ENCODE data around the gene CARD14. TPM values are rescaled to one million over a fixed set of nuclear protein-coding genes. Genes with fewer than 3 reads are reported as not detected.
A peak's percentile ranks its signal among the peaks of the same experiment; 100 is the strongest.

The CARD14 gene
- total RNA-seq, 1 donor from 2014 or later = not detected

GRCh38 chr17:80218391-80218790, 48.6 kb downstream of the CARD14 start:
- DNase-seq (ENCODE audit: low read depth) = no peak
- Histone ChIP-seq H3K27me3 (ENCODE audit: control insufficient read depth, insufficient read depth, low read length) (no peaks in the 10 kb centered on the region), H3K36me3 (ENCODE audit: control insufficient read depth, insufficient read depth, low read length) (peaks cover 2% of the 10 kb centered on the region), H3K4me3 (ENCODE audit: low read depth, low read length) (no peak overlapping the region)
- no peak for TF ChIP-seq CTCF (IDR thresholded peaks at IDR 0.05; ENCODE audit: insufficient read depth, low read length, poor library complexity, severe bottlenecking)

GRCh38 chr17:80219013-80219762, 49.4 kb downstream of the CARD14 start:
- Histone ChIP-seq H3K36me3 (ENCODE audit: control insufficient read depth, insufficient read depth, low read length) (peaks cover 2% of the 10 kb centered on the region), H3K4me3 (ENCODE audit: low read depth, low read length) (peak overlapping the region; percentile 78), H3K27me3 (ENCODE audit: control insufficient read depth, insufficient read depth, low read length) (no peaks in the 10 kb centered on the region)
- no peak for TF ChIP-seq CTCF (IDR thresholded peaks at IDR 0.05; ENCODE audit: insufficient read depth, low read length, poor library complexity, severe bottlenecking)
- DNase-seq (ENCODE audit: low read depth) = peak; percentile 52

GRCh38 chr17:80219763-80220053, 49.9 kb downstream of the CARD14 start:
- no peak for DNase-seq (ENCODE audit: low read depth)
- Histone ChIP-seq H3K4me3 (ENCODE audit: low read depth, low read length) (peak overlapping the region; percentile 78), H3K27me3 (ENCODE audit: control insufficient read depth, insufficient read depth, low read length) (no peaks in the 10 kb centered on the region), H3K36me3 (ENCODE audit: control insufficient read depth, insufficient read depth, low read length) (peaks cover 2% of the 10 kb centered on the region)
- TF ChIP-seq CTCF (IDR thresholded peaks at IDR 0.05; ENCODE audit: insufficient read depth, low read length, poor library complexity, severe bottlenecking) = no peak

- peak within 1 kb of the TSS; percentile 78 for H3K4me3 ChIP-seq (ENCODE audit: low read depth, low read length)
- peaks cover 2% of the 10 kb centered on the region for H3K36me3 ChIP-seq (ENCODE audit: control insufficient read depth, insufficient read depth, low read length)
- no peaks in the 10 kb centered on the region for H3K27me3 ChIP-seq (ENCODE audit: control insufficient read depth, insufficient read depth, low read length)
- TF ChIP-seq CTCF (IDR thresholded peaks at IDR 0.05; ENCODE audit: insufficient read depth, low read length, poor library complexity, severe bottlenecking) = no peak
- DNase-seq (ENCODE audit: low read depth) = peak; percentile 12
Measured at GRCh38 chr17:80220054-80220735, 50.4 kb downstream of the CARD14 start, which contains the start of the genes SGSH and SLC26A11. Gene SGSH, minus strand, starts transcription at chr17:80220333. Its CDS starts 20 bp downstream, at chr17:80220313. Gene SLC26A11, plus strand, starts transcription at chr17:80220427. Its CDS starts 1,134 bp downstream, at chr17:80221561.

GRCh38 chr17:80220736-80221215, 50.9 kb downstream of the CARD14 start:
- peaks cover 2% of the 10 kb centered on the region for H3K36me3 ChIP-seq (ENCODE audit: control insufficient read depth, insufficient read depth, low read length)
- no peaks in the 10 kb centered on the region for H3K27me3 ChIP-seq (ENCODE audit: control insufficient read depth, insufficient read depth, low read length)
- no peak for DNase-seq (ENCODE audit: low read depth)
- H3K4me3 ChIP-seq (ENCODE audit: low read depth, low read length) = peak overlapping the region; percentile 78
- TF ChIP-seq CTCF (IDR thresholded peaks at IDR 0.05; ENCODE audit: insufficient read depth, low read length, poor library complexity, severe bottlenecking) = no peak

Data from kidney epithelial cell (primary cell).